ENCODE results near the gene ACOX1.

DNA sequence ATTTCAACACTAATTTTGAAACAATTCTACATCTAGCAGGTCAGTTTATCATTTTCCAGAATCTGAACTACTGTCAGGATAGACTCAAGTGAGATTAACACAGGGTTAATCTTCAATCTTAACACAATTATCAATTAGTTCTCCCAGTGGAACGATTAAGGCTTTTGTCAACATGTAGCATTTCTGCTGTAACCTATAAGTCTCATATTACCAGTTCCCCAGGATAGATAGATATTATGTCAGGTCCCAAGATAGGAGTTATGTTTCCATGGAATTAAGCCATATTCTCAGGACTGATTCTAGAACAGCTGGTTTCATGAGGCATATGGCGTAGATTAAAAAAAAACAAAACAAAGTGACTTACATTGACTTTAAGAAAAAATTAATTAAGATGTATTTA is 33.8 kb downstream of the ACOX1 start:
- TF ChIP-seq, protein P1, sequence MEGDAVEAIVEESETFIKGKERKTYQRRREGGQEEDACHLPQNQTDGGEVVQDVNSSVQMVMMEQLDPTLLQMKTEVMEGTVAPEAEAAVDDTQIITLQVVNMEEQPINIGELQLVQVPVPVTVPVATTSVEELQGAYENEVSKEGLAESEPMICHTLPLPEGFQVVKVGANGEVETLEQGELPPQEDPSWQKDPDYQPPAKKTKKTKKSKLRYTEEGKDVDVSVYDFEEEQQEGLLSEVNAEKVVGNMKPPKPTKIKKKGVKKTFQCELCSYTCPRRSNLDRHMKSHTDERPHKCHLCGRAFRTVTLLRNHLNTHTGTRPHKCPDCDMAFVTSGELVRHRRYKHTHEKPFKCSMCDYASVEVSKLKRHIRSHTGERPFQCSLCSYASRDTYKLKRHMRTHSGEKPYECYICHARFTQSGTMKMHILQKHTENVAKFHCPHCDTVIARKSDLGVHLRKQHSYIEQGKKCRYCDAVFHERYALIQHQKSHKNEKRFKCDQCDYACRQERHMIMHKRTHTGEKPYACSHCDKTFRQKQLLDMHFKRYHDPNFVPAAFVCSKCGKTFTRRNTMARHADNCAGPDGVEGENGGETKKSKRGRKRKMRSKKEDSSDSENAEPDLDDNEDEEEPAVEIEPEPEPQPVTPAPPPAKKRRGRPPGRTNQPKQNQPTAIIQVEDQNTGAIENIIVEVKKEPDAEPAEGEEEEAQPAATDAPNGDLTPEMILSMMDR (IDR thresholded peaks at IDR 0.05): no peak
- TF ChIP-seq MAX (CRISPR knock-in tag; IDR thresholded peaks at IDR 0.05) (no peak), ZNF512 (CRISPR knock-in tag; IDR thresholded peaks at IDR 0.05; ENCODE audit: borderline replicate concordance) (no peak), IRF2 (CRISPR knock-in tag; IDR thresholded peaks at IDR 0.05; ENCODE audit: borderline replicate concordance, low read depth) (no peak)

Measured in WTC11 (cell line).